Activated T-cell treated with anti-CD3 and anti-CD28 coated beads for 24 hours (primary cell): ENCODE results near the gene GALNTL6.

Source experiments
- DNase-seq: peaks from one replicate; pipeline ENCODE4 v3.0.0-alpha.2; 2020; ENCODE audit warnings: low read depth

The GALNTL6 gene

GRCh38 chr4:172813359-172813923 lies 1000.2 kb downstream of the GALNTL6 start:
- DNase-seq: no peak

GRCh38 chr4:172815499-172816164 lies 1002.4 kb downstream of the GALNTL6 start:
- no peak for DNase-seq

- no peak for DNase-seq
These were observed 1005.7 kb downstream of the GALNTL6 start for GRCh38 chr4:172818901-172819300.

GRCh38 chr4:172819353-172819752 lies 1006.1 kb downstream of the GALNTL6 start:
- no peak for DNase-seq

GRCh38 chr4:172822331-172822730 lies 1009.1 kb downstream of the GALNTL6 start:
- no peak for DNase-seq

GRCh38 chr4:172826346-172826745 lies 1013.1 kb downstream of the GALNTL6 start:
- no peak for DNase-seq

- no peak for DNase-seq
These were observed 1013.7 kb downstream of the GALNTL6 start for GRCh38 chr4:172826861-172827260.

GRCh38 chr4:172830295-172830764 lies 1017.1 kb downstream of the GALNTL6 start:
- no peak for DNase-seq

- DNase-seq: no peak
These were observed 1023.5 kb downstream of the GALNTL6 start for GRCh38 chr4:172836661-172837060.

- no peak for DNase-seq
These were observed 1024.9 kb downstream of the GALNTL6 start for GRCh38 chr4:172838111-172838510.

- DNase-seq: no peak
These were observed 1025.7 kb downstream of the GALNTL6 start for GRCh38 chr4:172838943-172839342.

- DNase-seq: no peak
These were observed 1029.6 kb downstream of the GALNTL6 start for GRCh38 chr4:172842779-172843178.

- DNase-seq: no peak
These were observed 1030.0 kb downstream of the GALNTL6 start for GRCh38 chr4:172843192-172843591.

- no peak for DNase-seq
These were observed 1031.4 kb downstream of the GALNTL6 start for GRCh38 chr4:172844556-172844955.

GRCh38 chr4:172845281-172845680 lies 1032.1 kb downstream of the GALNTL6 start:
- no peak for DNase-seq

- DNase-seq: no peak
These were observed 1037.6 kb downstream of the GALNTL6 start for GRCh38 chr4:172850838-172851237.

- DNase-seq: no peak
These were observed 1038.3 kb downstream of the GALNTL6 start for GRCh38 chr4:172851534-172851933.

- no peak for DNase-seq
These were observed 1043.8 kb downstream of the GALNTL6 start for GRCh38 chr4:172857026-172857425.

GRCh38 chr4:172858731-172859230 lies 1045.6 kb downstream of the GALNTL6 start:
- no peak for DNase-seq

GRCh38 chr4:172865103-172865502 lies 1051.9 kb downstream of the GALNTL6 start:
- DNase-seq: no peak

- DNase-seq: no peak
These were observed 1052.4 kb downstream of the GALNTL6 start for GRCh38 chr4:172865531-172866127.

GRCh38 chr4:172866421-172866820 lies 1053.2 kb downstream of the GALNTL6 start:
- no peak for DNase-seq

GRCh38 chr4:172867835-172868234 lies 1054.6 kb downstream of the GALNTL6 start:
- DNase-seq: no peak
